Endothelial cell of umbilical vein (primary cell): Measurements from ENCODE around the gene DNAI2. TPM values are rescaled to one million over a fixed set of nuclear protein-coding genes. Genes with fewer than 3 reads are reported as not detected.

Source experiments
- BruUV-seq: library from RNA; stranded (reverse); fragments of 400-500 nt; replicated peaks from 2 replicates; lab custom pipeline; 2021; lab: Mats Ljungman, UMichigan
- CTCF ChIA-PET: fragments of 300-600, 350-600 bp; sonication (Branson Sonifier 250); formaldehyde crosslinking; loops from one replicate; lab custom pipeline; 2021; ENCODE audit warnings: antibody characterized with exemption, inconsistent platforms; lab: Charles Lee
- POLR2A ChIA-PET: fragments of 300-600, 350-600 bp; sonication (Branson Sonifier 250); formaldehyde crosslinking; loops from one replicate; lab custom pipeline; 2021; ENCODE audit warnings: antibody characterized with exemption, inconsistent platforms; lab: Charles Lee
- DNase-seq: peaks from one replicate; pipeline ENCODE4 v3.0.0-alpha.2; 2011; ENCODE audit warnings: low read depth, low spot score
- FAIRE-seq: peaks from 2 replicates; lab custom pipeline; 2011; peaks lifted over from hg19 to GRCh38; lab: Jason Lieb, UNC
- H2AFZ ChIP-seq: 2 replicates; pipeline ENCODE4 v1.6.0; 2012; ENCODE audit warnings: low read depth, low read length, control low read depth, inconsistent platforms
- H3K27ac ChIP-seq: 2 replicates; pipeline ENCODE4 v1.5.1; 2011; ENCODE audit warnings: low read depth, mild to moderate bottlenecking, control low read depth, low read length, moderate library complexity; ENCODE audit not compliant: insufficient read depth
- H3K27me3 ChIP-seq, 2 experiments: 2 replicates each; pipeline versions ENCODE4 v1.6.0 to v1.6.1; 2011; ENCODE audit warnings: low read length in 2 of 2, mixed read lengths in 1 of 2; ENCODE audit not compliant: control insufficient read depth in 2 of 2, insufficient read depth in 2 of 2
- H3K36me3 ChIP-seq, 2 experiments: 2 replicates in 1 of 2; 3 replicates in 1 of 2; pipeline ENCODE4 v1.5.1; 2011; ENCODE audit warnings: low read length in 2 of 2, mild to moderate bottlenecking in 1 of 2, moderate library complexity in 1 of 2; ENCODE audit not compliant: control insufficient read depth in 2 of 2, insufficient read depth in 2 of 2; ENCODE audit errors: extremely low read depth in 1 of 2
- H3K4me1 ChIP-seq: 3 replicates; pipeline ENCODE4 v1.5.1; 2011; ENCODE audit warnings: mild to moderate bottlenecking, low read length; ENCODE audit not compliant: control insufficient read depth, insufficient read depth; ENCODE audit errors: extremely low read depth
- H3K4me2 ChIP-seq: 2 replicates; pipeline ENCODE4 v1.6.1; 2011; ENCODE audit warnings: low read length, control low read depth, mixed read lengths; ENCODE audit not compliant: insufficient read depth
- H3K4me3 ChIP-seq, 3 experiments: fragments of 200-600 bp in 1 of 3; sonication (generic), shearing (Covaris generic) in 1 of 3; replicated peaks in 1 of 3; 2 replicates each; pipeline ENCODE4 v1.5.1; 2011 to 2016; ENCODE audit warnings: control low read depth in 3 of 3, low read length in 3 of 3, mild to moderate bottlenecking in 2 of 3, inconsistent platforms in 1 of 3, low read depth in 1 of 3, moderate library complexity in 1 of 3; ENCODE audit not compliant: insufficient read depth in 1 of 3
- H3K79me2 ChIP-seq: 2 replicates; pipeline ENCODE4 v1.6.0; 2012; ENCODE audit warnings: low read length, inconsistent platforms; ENCODE audit not compliant: control insufficient read depth, insufficient read depth
- H3K9ac ChIP-seq: replicated peaks from 2 replicates; pipeline ENCODE3; 2011; ENCODE audit warnings: low read length, control low read depth; ENCODE audit not compliant: insufficient read depth; ENCODE audit errors: extremely low read depth
- H3K9me1 ChIP-seq: replicated peaks from 3 replicates; pipeline ENCODE4 v1.6.0; 2011; ENCODE audit warnings: mild to moderate bottlenecking, low read length; ENCODE audit not compliant: control insufficient read depth, insufficient read depth; ENCODE audit errors: extremely low read depth
- H3K9me3 ChIP-seq: replicated peaks from 2 replicates; pipeline ENCODE4 v1.5.1; 2012; ENCODE audit warnings: low read length, inconsistent platforms; ENCODE audit not compliant: control insufficient read depth, insufficient read depth
- H4K20me1 ChIP-seq: replicated peaks from 2 replicates; pipeline ENCODE3; 2011; ENCODE audit warnings: mild to moderate bottlenecking, low read length; ENCODE audit not compliant: control insufficient read depth, insufficient read depth; ENCODE audit errors: extremely low read depth
- CTCF ChIP-seq, 2 donors: IDR thresholded peaks; 1 replicate in 1 of 2; 2 replicates in 1 of 2; pipeline ENCODE4 v1.5.1; 2011; ENCODE audit warnings: low read length in 2 of 2, mild to moderate bottlenecking in 2 of 2, moderate library complexity in 2 of 2, control low read depth in 1 of 2, inconsistent platforms in 1 of 2, low read depth in 1 of 2; ENCODE audit not compliant: insufficient read depth in 1 of 2; ENCODE audit errors: extremely low read depth in 1 of 2
- EZH2 ChIP-seq: IDR thresholded peaks from 2 replicates; pipeline ENCODE4 v1.6.1; 2012; ENCODE audit warnings: borderline replicate concordance, low read depth, mild to moderate bottlenecking, moderate library complexity, low read length, inconsistent platforms; ENCODE audit not compliant: severe bottlenecking
- FOS ChIP-seq: IDR thresholded peaks from 2 replicates; pipeline ENCODE4 v1.6.1; 2011; ENCODE audit warnings: mild to moderate bottlenecking, low read length, moderate library complexity, borderline replicate concordance; ENCODE audit not compliant: insufficient read depth
- GATA2 ChIP-seq: IDR thresholded peaks from 2 replicates; pipeline ENCODE4 v1.7.0; 2011; ENCODE audit warnings: low read depth, mild to moderate bottlenecking, moderate library complexity, mixed read lengths, low read length; ENCODE audit not compliant: insufficient read length, insufficient read depth
- JUN ChIP-seq: IDR thresholded peaks from 2 replicates; pipeline ENCODE4 v1.6.1; 2011; ENCODE audit warnings: borderline replicate concordance, low read depth; ENCODE audit not compliant: insufficient read length, insufficient read depth
- MAX ChIP-seq: IDR thresholded peaks from 2 replicates; pipeline ENCODE4 v1.6.1; 2011; ENCODE audit not compliant: insufficient read depth, insufficient read length
- MYC ChIP-seq: IDR thresholded peaks from one replicate; pipeline ENCODE4 v1.6.1; 2011; ENCODE audit warnings: mild to moderate bottlenecking, low read depth, low read length
- POLR2A ChIP-seq: IDR thresholded peaks from 2 replicates; pipeline ENCODE4 v1.6.1; 2012; ENCODE audit warnings: low read depth, mild to moderate bottlenecking, control low read depth, low read length
- POLR2AphosphoS5 ChIP-seq: IDR thresholded peaks from 2 replicates; pipeline ENCODE4 v1.6.1; 2012; ENCODE audit warnings: low read depth, mild to moderate bottlenecking, control low read depth, low read length, moderate library complexity; ENCODE audit not compliant: insufficient read depth
- dilution Hi-C: fragments of 300-500 bp; cut with MboI; formaldehyde crosslinking; loops from one replicate; pipeline ENCODE4 v1.15.0; 2019; ENCODE audit warnings: low sequenced_read_pairs; ENCODE audit not compliant: extremely low pct_ligation_motif_present
- intact Hi-C: fragments of 100-400 bp; cut with micrococcal nuclease; formaldehyde crosslinking; loops from one replicate; pipeline ENCODE4 v1.10.0; 2022
- polyA plus RNA-seq, 4 experiments: library from polyadenylated mRNA; depleted of rRNA in 3 of 4; stranded (reverse) in 3 of 4; unstranded in 1 of 4; fragments of >200 nt; gene quantifications; 2 replicates each; pipeline versions ENCODE4 v1.2.1 to v1.2.3, GENCODE V29; 2011 to 2012; ENCODE audit warnings: missing spikeins in 1 of 4
- total RNA-seq: library from RNA; stranded (reverse); gene quantifications from 2 replicates; pipeline ENCODE4 v1.2.3, GENCODE V29; 2021

Gene DNAI2
- total and polyA plus RNA-seq, 2 donors (not counting 3 experiments of a cell fraction or from before 2014, with no cell fraction given) = not detected

- Histone ChIP-seq H3K79me2 (no peaks in the 10 kb centered on the region), H3K4me1 (no peaks in the 10 kb centered on the region), H3K9ac (no peak overlapping the region), H3K36me3 (no peaks in the 10 kb centered on the region), H4K20me1 (no peaks in the 10 kb centered on the region), H3K4me3 (no peak overlapping the region), H3K4me2 (no peak overlapping the region), H3K27me3 (no peaks in the 10 kb centered on the region), H3K9me3 (no peaks in the 10 kb centered on the region), H3K27ac (no peak overlapping the region), H2AFZ (no peak overlapping the region), H3K9me1 (no peaks in the 10 kb centered on the region)
- FAIRE-seq (no peak), DNase-seq (no peak)
- dilution Hi-C loops = no loop called here
- TF ChIP-seq MAX (no peak), JUN (no peak), POLR2AphosphoS5 (no peak), FOS (no peak), POLR2A (no peak), MYC (no peak), GATA2 (no peak), EZH2 (no peak), CTCF (IDR thresholded peaks at IDR 0.05; ENCODE audit: extremely low read depth in 1 of 2, insufficient read depth in 1 of 2, low read depth in 1 of 2, low read length in 2 of 2) (no peak)
- CTCF ChIA-PET = no interaction called here
- no TSS peak for BruUV-seq
- POLR2A ChIA-PET = no interaction called here
- intact Hi-C loops = no loop called here
Measured at GRCh38 chr17:74332017-74332650, 58.1 kb downstream of the DNAI2 start.
